ENCODE measurements around the gene IFRD1. TPM values are rescaled to one million over a fixed set of nuclear protein-coding genes. Genes with fewer than 3 reads are reported as not detected.
A peak's percentile ranks its signal among the peaks of the same experiment; 100 is the strongest.

Gene IFRD1
- total RNA-seq, 2 experiments from 2014 or later: 198 to 205 TPM

GRCh38 chr7:112476390-112477052 is 26.3 kb downstream of the IFRD1 start:
- no peak for TF ChIP-seq CTCF (IDR thresholded peaks at IDR 0.05)
- ChIA-PET CTCF (no interaction called here), POLR2A (no interaction called here)
- DNase-seq: no peak
- no peaks in the 10 kb centered on the region for H3K4me1 ChIP-seq (ENCODE audit: insufficient read depth, low read length)
- no peaks in the 10 kb centered on the region for H3K27me3 Mint-ChIP-seq
- peak overlapping the region; percentile 30 for H3K27ac Mint-ChIP-seq
- H3K4me3 Mint-ChIP-seq: no peak overlapping the region
- no peaks in the 10 kb centered on the region for H3K27me3 ChIP-seq (ENCODE audit: control insufficient read depth in 1 of 2, insufficient read depth in 2 of 2, low read length in 2 of 2)
- ATAC-seq (ENCODE audit: poor library complexity): no peak
- H3K9me3 ChIP-seq (ENCODE audit: control insufficient read depth in 1 of 2, insufficient read depth in 1 of 2, low read length in 2 of 2): no peaks in the 10 kb centered on the region
- H3K27ac ChIP-seq (ENCODE audit: low read depth in 1 of 2, low read length in 2 of 2): no peak overlapping the region
- peaks cover 5% of the 10 kb centered on the region for H3K4me1 Mint-ChIP-seq (ENCODE audit: low read depth)
- no peaks in the 10 kb centered on the region for H3K9me3 Mint-ChIP-seq
- H3K4me3 ChIP-seq (ENCODE audit: low read length): no peak overlapping the region
- intact Hi-C loops (cut with DNase I, micrococcal nuclease): no loop called here
- H3K36me3 ChIP-seq (ENCODE audit: insufficient read depth, low read length): peaks cover 50% of the 10 kb centered on the region
- peaks cover 62% of the 10 kb centered on the region for H3K36me3 Mint-ChIP-seq (ENCODE audit: low read depth)

- H3K27ac Mint-ChIP-seq: no peak overlapping the region
Measured at GRCh38 chr7:112481121-112481736, 31.0 kb downstream of the IFRD1 start.

More at GRCh38 chr7:112481121-112481736, 31.0 kb downstream of the IFRD1 start:
- CTCF ChIA-PET: interaction anchor here (0.6 kb wide), 1 partner anchor 93 kb away, joined by 3 read pairs; no protein-coding TSS in a partner anchor
- H3K27me3 ChIP-seq (ENCODE audit: control insufficient read depth in 1 of 2, insufficient read depth in 2 of 2, low read length in 2 of 2): no peaks in the 10 kb centered on the region
- no peak for TF ChIP-seq CTCF (IDR thresholded peaks at IDR 0.05)
- ATAC-seq (ENCODE audit: poor library complexity) (no peak), DNase-seq (no peak)
- intact Hi-C loops (cut with DNase I, micrococcal nuclease): no loop called here
- Mint-ChIP-seq H3K36me3 (ENCODE audit: low read depth) (peaks cover 25% of the 10 kb centered on the region), H3K27me3 (no peaks in the 10 kb centered on the region), H3K4me1 (ENCODE audit: low read depth) (peaks cover 11% of the 10 kb centered on the region), H3K9me3 (no peaks in the 10 kb centered on the region), H3K4me3 (no peak overlapping the region)
- POLR2A ChIA-PET: interaction anchor here (1.4 kb wide), 1 partner anchor 30 kb away, joined by 3 read pairs; no protein-coding TSS in a partner anchor
- H3K27ac ChIP-seq (ENCODE audit: low read depth in 1 of 2, low read length in 2 of 2): no peak overlapping the region
- no peaks in the 10 kb centered on the region for H3K4me1 ChIP-seq (ENCODE audit: insufficient read depth, low read length)
- H3K4me3 ChIP-seq (ENCODE audit: low read length): no peak overlapping the region
- no peaks in the 10 kb centered on the region for H3K9me3 ChIP-seq (ENCODE audit: control insufficient read depth in 1 of 2, insufficient read depth in 1 of 2, low read length in 2 of 2)
- H3K36me3 ChIP-seq (ENCODE audit: insufficient read depth, low read length): peaks cover 9% of the 10 kb centered on the region
